CD14-positive monocyte (primary cell): ENCODE results near the gene CDC25C. TPM values are rescaled to one million over a fixed set of nuclear protein-coding genes. Genes with fewer than 3 reads are reported as not detected.

Source experiments
- DNase-seq, 3 donors: peaks; one replicate each; pipeline ENCODE4 v3.0.0-alpha.2; 2011 to 2022
- H2AFZ ChIP-seq: 2 replicates; pipeline ENCODE4 v1.6.0; 2012; ENCODE audit warnings: mild to moderate bottlenecking, low read depth, low read length, inconsistent platforms; ENCODE audit not compliant: insufficient read depth, poor library complexity, severe bottlenecking
- H3K27ac ChIP-seq, 2 donors: 1 replicate in 1 of 2; 2 replicates in 1 of 2; pipeline ENCODE4 v1.5.1; 2012 to 2013; ENCODE audit warnings: low read length in 2 of 2, control low read depth in 1 of 2, inconsistent platforms in 1 of 2, low read depth in 1 of 2, mild to moderate bottlenecking in 1 of 2
- H3K27me3 ChIP-seq, 2 donors: one replicate each; pipeline versions ENCODE4 v1.6.0 to v1.6.1; 2011 to 2013; ENCODE audit warnings: low read length in 2 of 2; ENCODE audit not compliant: control insufficient read depth in 2 of 2, insufficient read depth in 2 of 2
- H3K36me3 ChIP-seq, 2 donors: replicated peaks in 1 of 2; 1 replicate in 1 of 2; 2 replicates in 1 of 2; pipeline versions ENCODE4 v1.5.1 to v1.6.1; 2012 to 2013; ENCODE audit warnings: low read length in 2 of 2, control low read depth in 1 of 2, inconsistent platforms in 1 of 2, mild to moderate bottlenecking in 1 of 2; ENCODE audit not compliant: insufficient read depth in 2 of 2, control insufficient read depth in 1 of 2
- H3K4me1 ChIP-seq, 2 donors: 1 replicate in 1 of 2; 2 replicates in 1 of 2; pipeline versions ENCODE4 v1.5.1 to v1.6.1; 2012 to 2013; ENCODE audit warnings: low read length in 2 of 2, control low read depth in 1 of 2, inconsistent platforms in 1 of 2, mild to moderate bottlenecking in 1 of 2, moderate library complexity in 1 of 2; ENCODE audit not compliant: insufficient read depth in 2 of 2, control insufficient read depth in 1 of 2
- H3K4me2 ChIP-seq: replicated peaks from 2 replicates; pipeline ENCODE3; 2012; ENCODE audit warnings: low read length, moderate library complexity, mild to moderate bottlenecking; ENCODE audit not compliant: poor library complexity, severe bottlenecking; ENCODE audit errors: extremely low read depth
- H3K4me3 ChIP-seq, 3 experiments: fragments of 200-600 bp in 1 of 3; sonication (generic) in 1 of 3; replicated peaks in 1 of 3; 1 replicate in 2 of 3; 2 replicates in 1 of 3; pipeline ENCODE4 v1.5.1; 2011 to 2013; ENCODE audit warnings: low read length in 3 of 3, mild to moderate bottlenecking in 3 of 3, control low read depth in 2 of 3, low read depth in 2 of 3, inconsistent platforms in 1 of 3, moderate library complexity in 1 of 3
- H3K79me2 ChIP-seq: 2 replicates; pipeline ENCODE4 v1.6.0; 2012; ENCODE audit warnings: mild to moderate bottlenecking, control low read depth, inconsistent platforms, low read length, moderate library complexity; ENCODE audit not compliant: insufficient read depth
- H3K9ac ChIP-seq: 2 replicates; pipeline ENCODE4 v1.6.0; 2017; ENCODE audit warnings: low read length, mild to moderate bottlenecking; ENCODE audit not compliant: insufficient read depth, poor library complexity, severe bottlenecking
- H3K9me3 ChIP-seq, 2 donors: replicated peaks in 1 of 2; 1 replicate in 1 of 2; 2 replicates in 1 of 2; pipeline versions ENCODE4 v1.5.1 to v1.6.1; 2012 to 2013; ENCODE audit warnings: low read length in 2 of 2, control low read depth in 1 of 2; ENCODE audit not compliant: control insufficient read depth in 1 of 2, insufficient read depth in 1 of 2
- H4K20me1 ChIP-seq: 2 replicates; pipeline ENCODE4 v1.6.0; 2012; ENCODE audit warnings: mild to moderate bottlenecking, low read length, control low read depth, moderate library complexity; ENCODE audit not compliant: insufficient read depth
- H3K27ac Mint-ChIP-seq, 7 donors: one replicate each; pipeline ENCODE4 v1.8.0; 2020; ENCODE audit warnings: mild to moderate bottlenecking in 7 of 7, mixed read lengths in 7 of 7, moderate library complexity in 6 of 7, inconsistent platforms in 2 of 7
- H3K27me3 Mint-ChIP-seq, 3 donors: one replicate each; pipeline ENCODE4 v1.8.0; 2021 to 2022; ENCODE audit warnings: low read depth in 3 of 3, mild to moderate bottlenecking in 3 of 3, mixed read lengths in 3 of 3, moderate library complexity in 3 of 3, inconsistent platforms in 1 of 3
- H3K36me3 Mint-ChIP-seq, 2 donors: one replicate each; pipeline ENCODE4 v1.8.0; 2020; ENCODE audit warnings: mixed read lengths in 2 of 2, inconsistent platforms in 1 of 2, mild to moderate bottlenecking in 1 of 2
- H3K4me1 Mint-ChIP-seq: one replicate; pipeline ENCODE4 v1.8.0; 2020; ENCODE audit warnings: mild to moderate bottlenecking, mixed read lengths
- H3K4me3 Mint-ChIP-seq, 2 donors: one replicate each; pipeline ENCODE4 v1.8.0; 2020; ENCODE audit warnings: mild to moderate bottlenecking in 2 of 2, mixed read lengths in 2 of 2, moderate library complexity in 1 of 2
- H3K9me3 Mint-ChIP-seq, 7 donors: one replicate each; pipeline ENCODE4 v1.8.0; 2020 to 2022; ENCODE audit warnings: mixed read lengths in 7 of 7, mild to moderate bottlenecking in 6 of 7, moderate library complexity in 6 of 7, inconsistent platforms in 2 of 7
- CTCF ChIP-seq: fragments of 200-600 bp; IDR thresholded peaks from one replicate; pipeline ENCODE4 v1.8.0; 2022; ENCODE audit warnings: antibody characterized with exemption, mild to moderate bottlenecking
- WGBS: methylation state at CpG from one replicate; pipeline ENCODE4 v1.1.5; 2013; ENCODE audit warnings: missing lambda C conversion rate; ENCODE audit not compliant: insufficient coverage; 5-methylcytosine and 5-hydroxymethylcytosine counted together
- intact Hi-C, 2 donors: fragments of 100-400 bp; cut with micrococcal nuclease; formaldehyde crosslinking; loops; one replicate each; pipeline versions ENCODE4 v1.15.0 to v1.15.1; 2023
- polyA plus RNA-seq, 3 donors: library from polyadenylated mRNA; depleted of rRNA in 1 of 3; unstranded in 2 of 3; stranded (reverse) in 1 of 3; fragments of 300-500 nt in 2 of 3; fragments of >200 nt in 1 of 3; fragmentation: Illumina TruSeq in 2 of 3; gene quantifications; 1 replicate in 2 of 3; 2 replicates in 1 of 3; pipeline ENCODE4 v1.2.3, GENCODE V29; 2012 to 2021

The CDC25C gene
- polyA plus RNA-seq, 3 donors = not detected

- Histone ChIP-seq H3K4me3 (no peak overlapping the region), H3K27me3 (peaks cover 2 to 7% of the 10 kb centered on the region in 2 donors), H3K36me3 (no peaks in the 10 kb centered on the region), H3K9ac (no peak overlapping the region), H3K9me3 (no peaks in the 10 kb centered on the region), H3K4me2 (no peak overlapping the region), H3K27ac (no peak overlapping the region), H4K20me1 (no peaks in the 10 kb centered on the region), H2AFZ (no peak overlapping the region), H3K79me2 (no peaks in the 10 kb centered on the region), H3K4me1 (peaks cover 2 to 5% of the 10 kb centered on the region in 2 donors)
- H3K4me1 Mint-ChIP-seq = peaks cover 7% of the 10 kb centered on the region
- no peak for DNase-seq
- intact Hi-C loops = no loop called here
- no peak overlapping the region for H3K27ac Mint-ChIP-seq
- TF ChIP-seq CTCF = no peak
- H3K9me3 Mint-ChIP-seq = no peaks in the 10 kb centered on the region
- WGBS = 100% methylated on average over 2 of the region's 4 CpGs
- no peak overlapping the region for H3K4me3 Mint-ChIP-seq
- no peaks in the 10 kb centered on the region for H3K36me3 Mint-ChIP-seq
- H3K27me3 Mint-ChIP-seq = peaks cover 10 to 18% (median 14%) of the 10 kb centered on the region in 3 donors
These were observed 84.8 kb downstream of the CDC25C start for GRCh38 chr5:138246822-138247221.

- 100% methylated on average over 3 of the region's 4 CpGs for WGBS
- H3K4me1 Mint-ChIP-seq = peaks cover 10% of the 10 kb centered on the region
- no peak overlapping the region for H3K4me3 ChIP-seq
- H3K79me2 ChIP-seq = no peaks in the 10 kb centered on the region
- H3K36me3 Mint-ChIP-seq = no peaks in the 10 kb centered on the region
- no peak overlapping the region for H3K9ac ChIP-seq
- peaks cover 6 to 10% of the 10 kb centered on the region in 2 donors for H3K4me1 ChIP-seq
- H2AFZ ChIP-seq = no peak overlapping the region
- H3K4me2 ChIP-seq = no peak overlapping the region
- H3K36me3 ChIP-seq = no peaks in the 10 kb centered on the region
- no peak overlapping the region for H3K27ac ChIP-seq
- H3K27me3 Mint-ChIP-seq = peaks cover 12 to 20% (median 19%) of the 10 kb centered on the region in 3 donors
- no peaks in the 10 kb centered on the region for H3K9me3 ChIP-seq
- H3K27ac Mint-ChIP-seq = no peak overlapping the region
- no peaks in the 10 kb centered on the region for H3K9me3 Mint-ChIP-seq
- DNase-seq = no peak
- H3K27me3 ChIP-seq = peaks cover 2 to 11% of the 10 kb centered on the region in 2 donors
- intact Hi-C loops = no loop called here
- no peak overlapping the region for H3K4me3 Mint-ChIP-seq
- TF ChIP-seq CTCF = no peak
- H4K20me1 ChIP-seq = no peaks in the 10 kb centered on the region
These were observed 85.3 kb downstream of the CDC25C start for GRCh38 chr5:138246334-138246733.
